GM12801 (cell line): ENCODE results near the gene AGPAT3.

Experiments
- CTCF ChIP-seq: IDR thresholded peaks from one replicate; pipeline ENCODE4 v1.5.1; 2011; ENCODE audit warnings: control low read depth; ENCODE audit not compliant: insufficient read length; ENCODE audit errors: extremely low read depth

Gene AGPAT3

GRCh38 chr21:44011123-44011522 lies 146.1 kb downstream of the AGPAT3 start:
- no peak for TF ChIP-seq CTCF

GRCh38 chr21:44011579-44012473 lies 146.8 kb downstream of the AGPAT3 start, which contains the start of gene TRAPPC10:
Gene TRAPPC10 (plus strand): TSS chr21:44012309. CDS start chr21:44012494, 185 bp downstream.
- no peak for TF ChIP-seq CTCF

GRCh38 chr21:44012474-44013379 lies 147.7 kb downstream of the AGPAT3 start:
- TF ChIP-seq CTCF = no peak

- no peak for TF ChIP-seq CTCF
These were observed 148.5 kb downstream of the AGPAT3 start for GRCh38 chr21:44013380-44014088.

- no peak for TF ChIP-seq CTCF
These were observed 152.6 kb downstream of the AGPAT3 start for GRCh38 chr21:44017601-44018000.

GRCh38 chr21:44018127-44018526 lies 153.1 kb downstream of the AGPAT3 start:
- no peak for TF ChIP-seq CTCF
